Hepatocyte (in vitro differentiated cells): ENCODE data around the gene PRKAR1B.
"Not testable (repeated sequence)": the region's sequence is repeated elsewhere in the genome, so short reads cannot be mapped to it uniquely, and the experiment has no call there.

Experiments
- CTCF ChIP-seq: fragments of 200-600 bp; sonication (generic); IDR thresholded peaks from 2 replicates; pipeline ENCODE4 v1.5.1; 2016; ENCODE audit warnings: antibody characterized with exemption, mild to moderate bottlenecking; ENCODE audit not compliant: poor library complexity
- EZH2phosphoT487 ChIP-seq: fragments of 200-600 bp; sonication (generic); IDR thresholded peaks from one replicate; pipeline ENCODE4 v1.6.1; 2018; ENCODE audit warnings: antibody characterized with exemption, mild to moderate bottlenecking, low read depth, moderate library complexity; ENCODE audit not compliant: unreplicated experiment, severe bottlenecking

- TF ChIP-seq CTCF, EZH2phosphoT487: not testable (repeated sequence)
Observed at GRCh38 chr7:652167-652566, 74.9 kb downstream of the PRKAR1B start.
